ENCODE results near the gene PCK2. TPM values are rescaled to one million over a fixed set of nuclear protein-coding genes. Genes with fewer than 3 reads are reported as not detected.

PCK2 gene
- polyA plus RNA-seq, 1 donor: 4.3 TPM

DNA sequence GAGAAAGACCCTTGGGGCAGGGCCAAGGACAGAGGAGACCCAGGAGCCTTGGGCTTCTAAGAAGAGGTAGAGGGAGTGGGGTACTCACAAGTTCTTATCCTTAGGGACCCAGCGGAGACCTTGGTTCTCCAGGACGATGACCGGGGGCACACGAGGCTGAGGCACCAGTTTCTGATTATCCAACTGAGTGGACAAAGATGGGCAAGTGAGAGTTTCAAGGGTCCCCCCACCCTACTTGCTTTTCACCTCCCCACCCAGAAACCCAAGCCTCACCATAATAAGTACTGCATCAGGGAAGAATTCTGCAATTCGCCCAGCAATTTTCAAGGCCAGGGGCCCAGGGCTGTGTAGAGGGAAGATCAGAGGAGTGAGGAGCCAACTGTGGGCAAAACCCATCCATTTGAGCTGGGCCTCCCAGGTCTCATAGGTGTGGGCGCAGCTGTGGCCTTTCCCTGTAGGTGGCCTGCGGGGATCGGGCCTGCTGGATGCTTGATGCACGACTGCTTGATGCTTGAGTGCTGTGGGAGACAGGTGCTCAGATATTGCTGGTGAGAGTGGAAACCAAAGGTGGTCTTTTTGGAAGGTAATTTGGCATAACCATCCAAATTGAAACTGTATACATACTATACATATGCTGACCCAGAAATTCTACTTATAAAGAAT is 45.3 kb downstream of the PCK2 start:
- DNase-seq: no peak

GRCh38 chr14:24141097-24141880 is 47.2 kb downstream of the PCK2 start, which contains the start of gene EMC9:
EMC9 (minus strand) TSS chr14:24141591; CDS start chr14:24141304, 287 bp downstream.
- peak; percentile 99 for DNase-seq

DNA sequence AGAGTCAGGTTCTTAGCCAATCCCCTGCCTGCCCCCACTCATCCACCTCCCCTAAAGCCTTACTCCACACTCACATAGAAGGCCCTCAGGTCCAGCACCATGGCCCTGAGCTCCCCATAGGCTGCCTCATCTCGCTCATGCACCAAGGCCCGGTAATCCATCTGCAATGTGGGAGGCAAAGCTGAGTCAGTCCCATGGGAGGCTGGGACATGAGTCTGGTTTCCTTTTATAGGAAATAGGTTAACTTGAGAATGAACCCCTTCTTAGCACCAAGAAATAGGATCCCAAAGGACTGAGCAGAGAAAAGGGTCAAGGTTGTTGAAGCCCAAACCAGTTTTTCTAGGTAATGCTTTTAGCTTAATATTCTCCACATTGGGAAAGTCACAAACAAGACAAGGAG is 49.4 kb downstream of the PCK2 start:
- no peak for DNase-seq

GRCh38 chr14:24144451-24144850 is 50.3 kb downstream of the PCK2 start:
- no peak for DNase-seq

DNA sequence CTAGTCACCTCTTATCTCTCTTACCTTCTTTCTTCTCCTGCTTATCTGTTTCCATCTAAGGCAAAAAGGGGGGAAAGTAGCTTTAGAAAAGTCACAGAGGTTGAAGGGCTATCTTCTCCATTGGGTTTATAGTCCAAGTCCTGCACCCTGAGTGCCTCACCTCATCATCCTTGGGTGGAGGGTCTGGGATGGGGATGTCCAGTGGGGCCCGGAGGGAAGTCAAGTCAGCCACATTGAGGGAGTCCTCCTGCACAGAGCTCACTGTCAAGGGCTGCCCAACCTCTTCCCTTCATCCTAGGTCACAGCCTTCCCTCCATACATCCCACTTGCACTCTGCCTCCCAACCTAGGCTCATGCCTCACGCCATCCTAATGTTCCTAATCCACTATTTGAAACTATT is 51.1 kb downstream of the PCK2 start:
- no peak for DNase-seq

DNA sequence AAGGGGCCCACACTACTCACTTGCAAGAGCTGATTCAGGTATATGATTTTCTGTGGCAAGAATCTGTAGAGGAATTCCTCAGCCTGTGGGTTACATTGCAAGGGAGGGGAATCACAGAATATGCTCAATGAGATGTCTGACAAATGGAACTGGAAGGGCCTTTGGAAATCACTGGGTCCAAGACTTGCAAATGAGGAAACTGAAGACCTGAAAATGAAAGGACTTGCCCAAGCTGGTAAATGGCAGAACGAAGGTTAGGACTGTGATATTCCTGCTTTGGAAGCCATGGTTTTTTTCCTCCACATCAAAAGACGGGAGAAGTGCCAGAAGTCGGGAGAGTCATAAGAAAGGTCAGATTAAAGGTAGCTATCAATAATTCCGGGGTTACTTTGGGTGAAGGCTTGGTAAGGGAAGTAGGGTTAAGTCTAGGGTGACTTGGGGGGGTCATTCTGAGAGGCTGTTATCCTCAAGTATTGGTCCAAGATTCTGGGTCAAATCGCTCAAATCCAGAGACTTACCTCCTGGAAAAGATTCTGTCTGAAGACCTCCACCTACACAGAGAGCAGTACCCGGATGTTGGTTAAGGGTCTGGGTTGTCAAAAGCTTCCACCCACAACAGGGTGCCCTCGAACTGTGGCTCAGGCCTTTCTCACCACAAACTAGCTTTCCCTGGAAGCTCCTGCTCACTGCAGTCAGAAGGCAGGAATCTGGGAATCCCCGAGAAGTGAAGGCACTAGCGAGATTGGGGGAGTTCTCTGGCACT is 51.8 kb downstream of the PCK2 start:
- no peak for DNase-seq

- DNase-seq: peak; percentile 92
Measured at GRCh38 chr14:24146453-24146977, 52.4 kb downstream of the PCK2 start, which contains the start of gene PSME2. PSME2 (minus strand) TSS chr14:24146610; CDS start chr14:24146581, 29 bp downstream.

DNA sequence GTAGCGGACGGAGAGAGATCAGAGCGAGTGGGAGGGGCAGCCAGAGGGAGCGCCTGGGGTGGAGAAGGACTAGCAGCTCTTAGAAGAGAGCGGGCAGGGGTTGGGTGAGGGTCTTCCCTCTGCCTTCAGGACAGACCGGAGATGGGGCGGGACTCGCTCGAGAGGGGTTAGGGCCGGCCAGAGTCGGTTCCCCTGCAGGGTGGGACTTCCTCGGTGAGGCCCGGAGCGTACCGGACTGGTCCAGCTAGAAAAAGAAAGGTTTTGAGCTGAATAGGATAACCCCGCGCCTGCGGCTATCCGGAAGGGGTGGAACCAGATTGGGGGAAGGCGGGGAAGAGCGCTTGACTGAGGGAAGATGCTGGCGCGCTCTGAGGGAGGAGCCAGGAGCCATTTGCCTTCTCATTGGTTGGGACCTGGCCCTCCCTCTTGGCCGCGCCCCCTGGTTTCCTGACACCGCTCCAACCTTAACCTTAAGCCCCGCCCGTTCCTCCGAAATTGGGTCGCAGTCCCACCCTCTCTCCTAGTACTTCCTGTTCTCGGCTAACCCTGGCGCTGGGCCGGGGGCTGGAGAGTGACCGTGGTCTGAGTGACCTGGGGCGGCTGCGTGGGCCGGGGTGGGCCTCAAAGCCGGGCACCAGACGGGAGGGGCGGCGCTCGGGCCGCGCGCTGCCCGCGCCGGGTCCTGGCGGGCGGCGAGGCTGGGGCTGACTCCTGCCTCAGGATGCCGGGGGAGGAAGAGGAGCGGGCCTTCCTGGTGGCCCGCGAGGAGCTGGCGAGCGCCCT is 53.1 kb downstream of the PCK2 start, which contains the start of gene RNF31:
RNF31 (plus strand) TSS at position 521 of the 783 bp plus-strand sequence; CDS start at position 722, 201 bp downstream.
- peak; percentile 99 for DNase-seq

- peak; percentile 36 for DNase-seq
Measured at GRCh38 chr14:24147761-24148428, 53.8 kb downstream of the PCK2 start.

- DNase-seq: no peak
Measured at GRCh38 chr14:24149302-24149969, 55.3 kb downstream of the PCK2 start.

DNA sequence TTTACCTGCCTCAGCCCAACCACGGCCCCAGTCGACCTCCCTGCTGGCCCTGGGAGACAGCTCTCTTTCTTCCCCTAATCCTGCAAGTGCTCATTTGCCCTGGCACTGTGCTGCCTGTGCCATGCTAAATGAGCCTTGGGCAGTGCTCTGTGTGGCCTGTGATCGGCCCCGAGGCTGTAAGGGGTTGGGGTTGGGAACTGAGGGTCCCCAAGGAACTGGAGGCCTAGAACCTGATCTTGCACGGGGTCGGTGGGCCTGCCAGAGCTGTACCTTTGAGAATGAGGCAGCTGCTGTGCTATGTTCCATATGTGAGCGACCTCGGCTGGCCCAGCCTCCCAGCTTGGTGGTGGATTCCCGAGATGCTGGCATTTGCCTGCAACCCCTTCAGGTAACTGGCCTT is 56.0 kb downstream of the PCK2 start:
- no peak for DNase-seq

GRCh38 chr14:24150567-24150966 is 56.5 kb downstream of the PCK2 start:
- no peak for DNase-seq

DNA sequence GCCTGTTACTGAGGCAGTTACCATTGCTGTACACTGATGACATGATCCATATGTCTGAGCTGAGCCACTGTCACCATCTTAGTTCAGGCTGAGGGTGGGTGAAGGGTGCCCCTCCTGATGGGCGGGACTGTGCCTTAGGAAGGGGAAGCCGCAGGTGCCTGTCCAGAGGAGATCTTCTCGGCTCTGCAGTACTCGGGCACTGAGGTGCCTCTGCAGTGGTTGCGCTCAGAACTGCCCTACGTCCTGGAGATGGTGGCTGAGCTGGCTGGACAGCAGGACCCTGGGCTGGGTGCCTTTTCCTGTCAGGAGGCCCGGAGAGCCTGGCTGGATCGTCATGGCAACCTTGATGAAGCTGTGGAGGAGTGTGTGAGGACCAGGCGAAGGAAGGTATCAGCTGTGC is 56.9 kb downstream of the PCK2 start:
- DNase-seq: no peak

DNA sequence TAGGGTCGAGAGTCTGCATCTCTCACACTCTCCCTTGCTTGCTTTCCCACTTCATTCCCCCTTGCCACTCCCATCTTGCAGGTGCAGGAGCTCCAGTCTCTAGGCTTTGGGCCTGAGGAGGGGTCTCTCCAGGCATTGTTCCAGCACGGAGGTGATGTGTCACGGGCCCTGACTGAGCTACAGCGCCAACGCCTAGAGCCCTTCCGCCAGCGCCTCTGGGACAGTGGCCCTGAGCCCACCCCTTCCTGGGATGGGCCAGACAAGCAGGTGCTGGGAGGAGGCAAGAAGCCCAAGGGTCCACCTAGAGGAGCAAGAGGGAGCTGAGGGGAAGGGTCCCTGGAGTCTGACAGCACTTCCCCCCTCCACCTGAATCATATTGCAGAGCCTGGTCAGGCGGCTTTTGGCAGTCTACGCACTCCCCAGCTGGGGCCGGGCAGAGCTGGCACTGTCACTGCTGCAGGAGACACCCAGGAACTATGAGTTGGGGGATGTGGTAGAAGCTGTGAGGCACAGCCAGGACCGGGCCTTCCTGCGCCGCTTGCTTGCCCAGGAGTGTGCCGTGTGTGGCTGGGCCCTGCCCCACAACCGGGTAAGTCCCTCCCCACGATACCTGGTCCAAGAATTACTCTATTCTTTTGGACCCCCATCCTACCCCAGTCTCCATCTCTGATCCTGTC is 57.4 kb downstream of the PCK2 start:
- DNase-seq: no peak

Other genes starting within 250 kb of the PCK2 start
- gene DHRS4, start 140.5 kb upstream of the PCK2 start, polyA plus RNA-seq (ENCODE audit: insufficient read length): 21.9 TPM
- gene DHRS4L2, start 105.4 kb upstream of the PCK2 start, polyA plus RNA-seq (ENCODE audit: insufficient read length): 9.2 TPM
- gene CARMIL3, start 42.3 kb upstream of the PCK2 start, polyA plus RNA-seq (ENCODE audit: insufficient read length): 0.10 TPM
- gene CPNE6, start 22.7 kb upstream of the PCK2 start, polyA plus RNA-seq (ENCODE audit: insufficient read length): not detected
- 48.2 TPM for gene DCAF11, start 20.5 kb downstream of the PCK2 start, polyA plus RNA-seq (ENCODE audit: insufficient read length)
- 1.7 TPM for gene NRL, start 20.6 kb downstream of the PCK2 start, polyA plus RNA-seq (ENCODE audit: insufficient read length)
- 146 TPM for gene FITM1, start 36.3 kb downstream of the PCK2 start, polyA plus RNA-seq (ENCODE audit: insufficient read length)
- gene PSME1, start 41.9 kb downstream of the PCK2 start, polyA plus RNA-seq (ENCODE audit: insufficient read length): 110 TPM
- 29.8 TPM for gene EMC9, start 47.3 kb downstream of the PCK2 start, polyA plus RNA-seq (ENCODE audit: insufficient read length)
- gene PSME2, start 52.3 kb downstream of the PCK2 start, polyA plus RNA-seq (ENCODE audit: insufficient read length): 75.2 TPM
- gene RNF31, start 53.2 kb downstream of the PCK2 start, polyA plus RNA-seq (ENCODE audit: insufficient read length): 39.5 TPM
- gene IRF9, start 67.0 kb downstream of the PCK2 start, polyA plus RNA-seq (ENCODE audit: insufficient read length): 32.6 TPM
- gene REC8, start 77.8 kb downstream of the PCK2 start, polyA plus RNA-seq (ENCODE audit: insufficient read length): 14.5 TPM
- 33.5 TPM for gene IPO4, start 94.5 kb downstream of the PCK2 start, polyA plus RNA-seq (ENCODE audit: insufficient read length)
- gene TM9SF1, start 101.1 kb downstream of the PCK2 start, polyA plus RNA-seq (ENCODE audit: insufficient read length): 18.6 TPM
- 4.5 TPM for gene TSSK4, start 111.4 kb downstream of the PCK2 start, polyA plus RNA-seq (ENCODE audit: insufficient read length)
- 37.6 TPM for gene CHMP4A, start 119.2 kb downstream of the PCK2 start, polyA plus RNA-seq (ENCODE audit: insufficient read length)
- 9.3 TPM for gene MDP1, start 121.8 kb downstream of the PCK2 start, polyA plus RNA-seq (ENCODE audit: insufficient read length)
- gene NEDD8, start 138.1 kb downstream of the PCK2 start, polyA plus RNA-seq (ENCODE audit: insufficient read length): 176 TPM
- gene GMPR2, start 138.6 kb downstream of the PCK2 start, polyA plus RNA-seq (ENCODE audit: insufficient read length): 45.8 TPM
- 39.0 TPM for gene TINF2, start 148.3 kb downstream of the PCK2 start, polyA plus RNA-seq (ENCODE audit: insufficient read length)
- 2.1 TPM for gene TGM1, start 168.9 kb downstream of the PCK2 start, polyA plus RNA-seq (ENCODE audit: insufficient read length)
- 15.0 TPM for gene RABGGTA, start 177.3 kb downstream of the PCK2 start, polyA plus RNA-seq (ENCODE audit: insufficient read length)
- gene DHRS1, start 205.5 kb downstream of the PCK2 start, polyA plus RNA-seq (ENCODE audit: insufficient read length): 14.7 TPM
- 22.6 TPM for gene NOP9, start 205.5 kb downstream of the PCK2 start, polyA plus RNA-seq (ENCODE audit: insufficient read length)
- gene CIDEB, start 213.7 kb downstream of the PCK2 start, polyA plus RNA-seq (ENCODE audit: insufficient read length): 10.3 TPM
- gene LTB4R2, start 215.8 kb downstream of the PCK2 start, polyA plus RNA-seq (ENCODE audit: insufficient read length): 4.1 TPM
- gene LTB4R, start 217.2 kb downstream of the PCK2 start, polyA plus RNA-seq (ENCODE audit: insufficient read length): 3.5 TPM
- 17.0 TPM for gene ADCY4, start 240.8 kb downstream of the PCK2 start, polyA plus RNA-seq (ENCODE audit: insufficient read length)
- 2.1 TPM for gene RIPK3, start 245.7 kb downstream of the PCK2 start, polyA plus RNA-seq (ENCODE audit: insufficient read length)